ENCODE measurements around the gene CNTNAP5. TPM values are rescaled to one million over a fixed set of nuclear protein-coding genes. Genes with fewer than 3 reads are reported as not detected.

CNTNAP5 gene
- total and polyA plus RNA-seq, 3 donors from 2014 or later: 0.29 to 0.39 (median 0.31) TPM

- H3K36me3 ChIP-seq (ENCODE audit: low read depth, missing control alignments): no peaks in the 10 kb centered on the region
- no peak overlapping the region for H3K4me3 ChIP-seq
- no peaks in the 10 kb centered on the region for H3K27me3 ChIP-seq
- DNase-seq: no peak
- intact Hi-C loops (cut with DNase I; ENCODE audit: low total_unique reads): no loop called here
- no peak for TF ChIP-seq CTCF (IDR thresholded peaks at IDR 0.05)
- TF ChIP-seq POLR2A (IDR thresholded peaks at IDR 0.05): no peak
- H3K4me1 ChIP-seq: no peaks in the 10 kb centered on the region
- 81 to 87% methylated on average over 3 to 5 of the region's 5 CpGs for WGBS, 2 donors
- no peaks in the 10 kb centered on the region for H3K9me3 ChIP-seq
- no peak overlapping the region for H3K27ac ChIP-seq
Measured at GRCh38 chr2:124626993-124627392, 601.9 kb downstream of the CNTNAP5 start.

GRCh38 chr2:124633812-124634211 is 608.7 kb downstream of the CNTNAP5 start:
- Histone ChIP-seq H3K4me3 (no peak overlapping the region), H3K27ac (no peak overlapping the region), H3K36me3 (ENCODE audit: low read depth, missing control alignments) (no peaks in the 10 kb centered on the region), H3K27me3 (no peaks in the 10 kb centered on the region), H3K9me3 (no peaks in the 10 kb centered on the region), H3K4me1 (no peaks in the 10 kb centered on the region)
- 74 to 82% methylated on average over 2 of the region's 2 CpGs for WGBS, 2 donors
- DNase-seq: no peak
- intact Hi-C loops (cut with DNase I; ENCODE audit: low total_unique reads): no loop called here
- TF ChIP-seq POLR2A (IDR thresholded peaks at IDR 0.05): no peak
- TF ChIP-seq CTCF (IDR thresholded peaks at IDR 0.05): no peak

DNA sequence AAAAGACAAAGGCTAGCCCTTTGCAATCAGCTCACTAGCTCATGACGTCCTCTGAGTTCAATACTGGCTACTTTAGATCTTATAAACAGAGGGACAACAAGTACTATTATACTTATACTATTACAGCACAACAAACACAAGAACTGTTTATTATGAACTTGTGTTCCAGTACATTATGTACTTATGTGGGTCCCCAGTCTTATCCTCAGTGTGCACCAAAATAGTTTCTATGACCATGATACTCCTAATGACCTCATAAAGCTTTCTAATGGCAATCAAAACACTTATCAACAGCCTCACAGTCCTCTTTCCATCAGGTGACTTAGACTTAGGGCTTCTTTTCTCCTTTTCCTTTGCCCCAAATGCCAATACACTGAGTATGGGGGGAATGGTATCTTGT is 614.4 kb downstream of the CNTNAP5 start:
- Histone ChIP-seq H3K9me3 (no peaks in the 10 kb centered on the region), H3K27ac (no peak overlapping the region), H3K27me3 (no peaks in the 10 kb centered on the region), H3K4me1 (no peaks in the 10 kb centered on the region), H3K36me3 (ENCODE audit: low read depth, missing control alignments) (no peaks in the 10 kb centered on the region), H3K4me3 (no peak overlapping the region)
- no peak for TF ChIP-seq POLR2A (IDR thresholded peaks at IDR 0.05)
- no peak for TF ChIP-seq CTCF (IDR thresholded peaks at IDR 0.05)
- DNase-seq: no peak
- WGBS, 2 donors: 43 to 59% methylated on average over 1 of the region's 1 CpG
- intact Hi-C loops (cut with DNase I; ENCODE audit: low total_unique reads): no loop called here

DNA sequence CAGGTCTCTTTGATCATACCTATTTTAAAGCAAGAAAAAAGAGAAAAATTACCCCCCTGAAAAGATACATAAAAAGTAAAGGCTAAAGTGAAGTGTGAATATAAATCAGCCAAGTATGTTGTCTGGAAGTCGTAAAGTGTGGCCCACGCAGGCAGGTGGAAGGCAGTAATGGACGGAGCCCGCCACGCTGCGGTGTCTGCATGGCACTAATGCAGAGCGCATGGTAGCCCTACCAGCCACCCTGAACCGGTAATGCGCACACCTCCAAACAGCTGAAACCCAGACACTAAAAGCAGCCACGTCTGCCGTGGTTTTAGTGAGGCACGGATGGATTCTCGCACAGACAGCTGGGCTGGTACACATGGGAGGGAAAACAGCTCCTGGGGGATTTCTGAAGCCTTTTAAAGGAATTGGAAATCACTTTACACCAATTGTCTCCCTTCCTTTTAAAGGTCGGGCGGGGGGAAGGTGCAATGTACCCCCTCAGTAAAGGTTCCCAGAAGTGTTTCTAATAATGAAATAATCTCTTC is 615.2 kb downstream of the CNTNAP5 start:
- Histone ChIP-seq H3K9me3 (no peaks in the 10 kb centered on the region), H3K4me3 (no peak overlapping the region), H3K27ac (no peak overlapping the region), H3K4me1 (no peaks in the 10 kb centered on the region), H3K27me3 (no peaks in the 10 kb centered on the region), H3K36me3 (ENCODE audit: low read depth, missing control alignments) (no peaks in the 10 kb centered on the region)
- DNase-seq: no peak
- 59 to 67% methylated on average over 15 of the region's 15 CpGs for WGBS, 2 donors
- no peak for TF ChIP-seq CTCF (IDR thresholded peaks at IDR 0.05)
- TF ChIP-seq POLR2A (IDR thresholded peaks at IDR 0.05): no peak
- intact Hi-C loops (cut with DNase I; ENCODE audit: low total_unique reads): no loop called here

- no peaks in the 10 kb centered on the region for H3K27me3 ChIP-seq
- no peak for DNase-seq
- 80 to 85% methylated on average over 4 of the region's 4 CpGs for WGBS, 2 donors
- H3K27ac ChIP-seq: no peak overlapping the region
- intact Hi-C loops (cut with DNase I; ENCODE audit: low total_unique reads): no loop called here
- H3K9me3 ChIP-seq: no peaks in the 10 kb centered on the region
- no peaks in the 10 kb centered on the region for H3K36me3 ChIP-seq (ENCODE audit: low read depth, missing control alignments)
- no peaks in the 10 kb centered on the region for H3K4me1 ChIP-seq
- H3K4me3 ChIP-seq: no peak overlapping the region
- TF ChIP-seq CTCF (IDR thresholded peaks at IDR 0.05): no peak
Measured at GRCh38 chr2:124646166-124646815, 621.2 kb downstream of the CNTNAP5 start.
